Measurements from ENCODE around the gene PAX1.

PAX1 gene

DNA sequence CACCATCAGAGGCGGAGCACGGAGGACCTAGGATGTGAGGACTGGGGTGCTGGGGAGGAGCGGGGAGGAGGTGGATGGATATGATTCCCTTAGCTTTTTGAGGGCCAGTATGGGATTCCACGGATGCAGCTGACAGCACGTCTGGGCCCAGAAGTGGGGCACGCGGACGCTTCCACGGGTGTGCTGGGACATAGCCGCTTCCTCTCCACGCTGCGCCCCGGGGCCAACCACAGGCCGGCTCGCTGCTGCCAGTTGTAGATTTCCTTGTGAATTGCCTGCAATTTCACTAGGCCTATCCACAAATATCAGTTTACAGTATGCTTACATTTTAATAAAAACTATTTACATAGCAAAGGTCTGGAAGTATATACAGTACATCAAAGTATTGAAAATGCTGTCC lies 23.9 kb downstream of the PAX1 start:
- Histone ChIP-seq H3K9me3 (ENCODE audit: control insufficient read depth, low read length) (no peaks in the 10 kb centered on the region), H3K4me3 (ENCODE audit: insufficient read depth, low read depth, low read length, poor library complexity, severe bottlenecking) (no peak overlapping the region), H3K36me3 (ENCODE audit: control insufficient read depth, insufficient read depth, low read length) (no peaks in the 10 kb centered on the region), H3K4me1 (ENCODE audit: control insufficient read depth, insufficient read depth, low read length, poor library complexity, severe bottlenecking) (no peaks in the 10 kb centered on the region), H3K27me3 (replicated peaks; ENCODE audit: control insufficient read depth, insufficient read depth, low read length, poor library complexity, severe bottlenecking) (no peaks in the 10 kb centered on the region), H3K27ac (ENCODE audit: insufficient read depth, low read length, poor library complexity, severe bottlenecking) (no peak overlapping the region)
- DNase-seq: no peak

DNA sequence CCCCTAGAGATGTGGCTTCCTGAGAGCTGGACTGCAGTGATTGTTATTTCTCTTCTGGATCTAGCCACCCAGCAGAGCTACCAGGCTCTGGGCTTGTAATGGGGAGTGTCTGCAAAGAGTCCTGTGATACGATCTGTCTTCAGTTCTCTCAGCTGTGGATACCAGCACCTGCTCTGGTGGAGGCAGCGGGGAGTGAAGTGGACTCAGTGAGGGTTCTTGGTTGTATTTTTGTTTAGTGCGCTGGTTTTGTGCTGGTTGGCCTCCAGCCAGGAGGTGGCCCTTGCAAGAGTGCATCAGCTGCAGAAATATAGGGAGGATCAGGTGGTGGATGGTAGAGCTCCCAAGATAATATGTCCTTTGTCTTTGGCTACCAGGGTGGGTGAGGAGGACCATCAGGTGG lies 33.7 kb downstream of the PAX1 start:
- Histone ChIP-seq H3K27ac (ENCODE audit: insufficient read depth, low read length, poor library complexity, severe bottlenecking) (no peak overlapping the region), H3K4me3 (ENCODE audit: insufficient read depth, low read depth, low read length, poor library complexity, severe bottlenecking) (no peak overlapping the region), H3K9me3 (ENCODE audit: control insufficient read depth, low read length) (no peaks in the 10 kb centered on the region), H3K4me1 (ENCODE audit: control insufficient read depth, insufficient read depth, low read length, poor library complexity, severe bottlenecking) (no peaks in the 10 kb centered on the region), H3K27me3 (replicated peaks; ENCODE audit: control insufficient read depth, insufficient read depth, low read length, poor library complexity, severe bottlenecking) (no peaks in the 10 kb centered on the region), H3K36me3 (ENCODE audit: control insufficient read depth, insufficient read depth, low read length) (no peaks in the 10 kb centered on the region)
- no peak for DNase-seq

DNA sequence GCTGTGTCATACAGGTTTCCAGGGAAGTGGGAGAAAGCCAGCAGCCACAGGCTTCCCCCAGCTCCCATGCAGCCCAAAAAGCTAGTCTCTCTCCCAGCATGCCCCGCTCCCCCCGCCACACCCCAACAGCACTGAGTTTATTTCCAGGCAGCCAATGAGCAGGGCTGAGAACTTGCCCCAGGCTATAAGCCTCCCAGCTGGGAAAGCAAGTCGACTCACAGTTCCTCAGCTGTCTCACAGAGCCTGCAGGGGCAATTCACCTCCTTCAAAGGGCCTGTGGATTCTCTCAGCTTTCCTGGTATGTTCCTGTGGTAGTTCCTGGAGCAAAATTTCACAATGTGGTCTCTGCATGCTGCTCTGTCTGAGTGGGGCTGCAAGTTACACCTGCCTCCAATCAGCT lies 34.2 kb downstream of the PAX1 start:
- H3K27ac ChIP-seq (ENCODE audit: insufficient read depth, low read length, poor library complexity, severe bottlenecking): no peak overlapping the region
- no peak for DNase-seq
- no peaks in the 10 kb centered on the region for H3K27me3 ChIP-seq (replicated peaks; ENCODE audit: control insufficient read depth, insufficient read depth, low read length, poor library complexity, severe bottlenecking)
- H3K4me3 ChIP-seq (ENCODE audit: insufficient read depth, low read depth, low read length, poor library complexity, severe bottlenecking): no peak overlapping the region
- no peaks in the 10 kb centered on the region for H3K9me3 ChIP-seq (ENCODE audit: control insufficient read depth, low read length)
- no peaks in the 10 kb centered on the region for H3K4me1 ChIP-seq (ENCODE audit: control insufficient read depth, insufficient read depth, low read length, poor library complexity, severe bottlenecking)
- H3K36me3 ChIP-seq (ENCODE audit: control insufficient read depth, insufficient read depth, low read length): no peaks in the 10 kb centered on the region

DNA sequence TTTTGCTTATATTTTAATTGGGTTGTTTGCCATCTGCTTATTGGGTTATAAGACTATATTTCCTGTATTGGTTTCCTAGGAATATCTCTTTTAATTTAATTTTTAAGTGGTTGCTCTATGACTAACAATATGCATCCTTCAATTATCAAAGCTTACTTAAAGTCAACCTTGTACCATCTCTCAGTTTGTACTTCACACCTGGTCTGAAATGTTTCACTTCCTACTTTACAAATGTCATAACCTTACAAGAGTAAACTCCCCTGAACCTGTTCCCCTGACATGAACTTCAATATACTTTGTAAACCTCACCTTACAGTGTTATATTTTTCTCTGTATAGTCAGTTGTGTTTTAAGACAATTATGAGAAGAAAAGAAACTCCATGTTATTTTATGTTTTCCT lies 35.8 kb downstream of the PAX1 start:
- Histone ChIP-seq H3K4me3 (ENCODE audit: insufficient read depth, low read depth, low read length, poor library complexity, severe bottlenecking) (no peak overlapping the region), H3K9me3 (ENCODE audit: control insufficient read depth, low read length) (no peaks in the 10 kb centered on the region), H3K36me3 (ENCODE audit: control insufficient read depth, insufficient read depth, low read length) (no peaks in the 10 kb centered on the region), H3K27ac (ENCODE audit: insufficient read depth, low read length, poor library complexity, severe bottlenecking) (no peak overlapping the region), H3K4me1 (ENCODE audit: control insufficient read depth, insufficient read depth, low read length, poor library complexity, severe bottlenecking) (no peaks in the 10 kb centered on the region), H3K27me3 (replicated peaks; ENCODE audit: control insufficient read depth, insufficient read depth, low read length, poor library complexity, severe bottlenecking) (no peaks in the 10 kb centered on the region)
- DNase-seq: no peak

DNA sequence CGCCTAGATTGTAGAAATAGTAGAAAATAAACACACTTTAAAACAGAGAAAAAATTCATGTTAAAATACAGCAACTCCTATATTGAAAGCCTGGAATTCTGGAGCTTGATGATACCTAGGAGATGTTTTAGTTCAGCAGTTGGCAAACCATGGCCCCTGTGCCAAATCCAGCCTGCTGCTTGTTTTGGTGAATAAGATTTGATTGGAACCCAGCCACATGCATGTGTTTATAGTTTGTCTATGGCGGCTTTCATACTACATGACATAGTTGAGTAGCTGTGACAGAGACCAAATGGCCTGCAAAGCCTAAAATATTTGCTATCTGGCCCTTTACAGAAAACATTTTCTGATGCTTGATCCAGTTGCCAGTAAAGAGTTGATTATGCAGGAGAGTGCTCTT lies 57.2 kb downstream of the PAX1 start:
- Histone ChIP-seq H3K4me1 (ENCODE audit: control insufficient read depth, insufficient read depth, low read length, poor library complexity, severe bottlenecking) (no peaks in the 10 kb centered on the region), H3K36me3 (ENCODE audit: control insufficient read depth, insufficient read depth, low read length) (no peaks in the 10 kb centered on the region), H3K27me3 (replicated peaks; ENCODE audit: control insufficient read depth, insufficient read depth, low read length, poor library complexity, severe bottlenecking) (no peaks in the 10 kb centered on the region), H3K27ac (ENCODE audit: insufficient read depth, low read length, poor library complexity, severe bottlenecking) (no peak overlapping the region), H3K9me3 (ENCODE audit: control insufficient read depth, low read length) (no peaks in the 10 kb centered on the region), H3K4me3 (ENCODE audit: insufficient read depth, low read depth, low read length, poor library complexity, severe bottlenecking) (no peak overlapping the region)
- no peak for DNase-seq

DNA sequence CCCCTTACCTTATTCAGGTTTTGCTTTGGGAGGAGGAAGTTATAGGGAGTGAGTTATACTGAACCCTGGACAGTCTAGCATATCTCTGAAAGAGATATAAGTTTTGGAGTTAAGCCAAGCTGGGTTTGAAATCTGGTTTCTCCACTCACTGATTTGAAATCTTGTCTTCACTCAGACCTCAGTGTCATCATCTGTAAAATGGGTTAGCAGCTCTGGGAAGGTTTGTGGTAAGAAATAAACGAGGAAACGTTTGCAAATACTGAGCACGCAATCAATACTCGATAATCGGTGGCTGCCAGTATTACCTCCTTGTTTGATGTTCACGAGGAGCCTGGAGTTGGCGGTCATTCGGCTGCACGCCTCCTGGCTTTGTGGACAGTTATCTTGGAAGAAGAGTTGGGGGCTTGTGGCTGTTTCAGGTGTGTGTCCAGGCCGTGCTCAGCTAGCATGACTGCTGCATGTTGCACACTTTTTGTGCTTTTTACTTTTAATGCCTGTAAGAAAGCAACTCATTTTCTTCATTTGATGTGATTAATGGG lies 61.8 kb downstream of the PAX1 start:
- Histone ChIP-seq H3K9me3 (ENCODE audit: control insufficient read depth, low read length) (no peaks in the 10 kb centered on the region), H3K36me3 (ENCODE audit: control insufficient read depth, insufficient read depth, low read length) (no peaks in the 10 kb centered on the region), H3K4me1 (ENCODE audit: control insufficient read depth, insufficient read depth, low read length, poor library complexity, severe bottlenecking) (no peaks in the 10 kb centered on the region), H3K4me3 (ENCODE audit: insufficient read depth, low read depth, low read length, poor library complexity, severe bottlenecking) (no peak overlapping the region), H3K27me3 (replicated peaks; ENCODE audit: control insufficient read depth, insufficient read depth, low read length, poor library complexity, severe bottlenecking) (no peaks in the 10 kb centered on the region), H3K27ac (ENCODE audit: insufficient read depth, low read length, poor library complexity, severe bottlenecking) (no peak overlapping the region)
- no peak for DNase-seq

DNA sequence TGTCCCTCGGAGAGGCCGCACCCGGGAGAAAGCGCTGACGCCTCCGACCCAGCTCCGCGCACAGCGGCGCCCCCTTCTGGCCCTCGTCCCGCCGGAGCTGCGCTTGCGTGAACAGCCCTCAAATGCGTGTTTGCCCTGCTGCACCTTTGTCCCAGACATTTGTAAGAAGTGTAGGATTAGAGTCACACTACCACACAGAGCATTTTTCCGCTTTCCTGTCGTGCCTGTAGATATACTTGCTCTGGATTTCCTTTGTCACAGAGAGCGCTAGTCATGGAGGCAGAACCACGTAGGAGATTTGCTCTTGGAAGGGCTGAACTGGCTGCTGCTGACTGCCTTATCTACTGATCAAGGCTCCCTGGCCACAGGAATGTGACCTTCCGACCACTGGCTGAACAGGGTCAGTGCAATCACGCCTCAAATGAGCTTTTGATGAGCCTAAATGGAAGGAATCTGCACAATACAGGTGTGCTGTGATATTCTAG lies 62.3 kb downstream of the PAX1 start:
- Histone ChIP-seq H3K4me3 (ENCODE audit: insufficient read depth, low read depth, low read length, poor library complexity, severe bottlenecking) (no peak overlapping the region), H3K36me3 (ENCODE audit: control insufficient read depth, insufficient read depth, low read length) (no peaks in the 10 kb centered on the region), H3K4me1 (ENCODE audit: control insufficient read depth, insufficient read depth, low read length, poor library complexity, severe bottlenecking) (no peaks in the 10 kb centered on the region), H3K27ac (ENCODE audit: insufficient read depth, low read length, poor library complexity, severe bottlenecking) (no peak overlapping the region), H3K27me3 (replicated peaks; ENCODE audit: control insufficient read depth, insufficient read depth, low read length, poor library complexity, severe bottlenecking) (no peaks in the 10 kb centered on the region), H3K9me3 (ENCODE audit: control insufficient read depth, low read length) (no peaks in the 10 kb centered on the region)
- no peak for DNase-seq

Data from effector memory CD4-positive, alpha-beta T cell (primary cell).